Astrocyte (in vitro differentiated cells and primary cell): ENCODE results near the gene C11orf91. TPM values are rescaled to one million over a fixed set of nuclear protein-coding genes. Genes with fewer than 3 reads are reported as not detected.
A peak's percentile ranks its signal among the peaks of the same experiment; 100 is the strongest.

Source experiments
- DNase-seq: peaks from one replicate; pipeline ENCODE4 v3.0.0-alpha.2; 2010; ENCODE audit warnings: low read depth
- FAIRE-seq: peaks from 2 replicates; lab custom pipeline; 2011; peaks lifted over from hg19 to GRCh38; lab: Jason Lieb, UNC
- H2AFZ ChIP-seq: 2 replicates; pipeline ENCODE4 v1.6.0; 2012; ENCODE audit warnings: low read depth, low read length, inconsistent platforms
- H3K27ac ChIP-seq: 2 replicates; pipeline ENCODE4 v1.5.1; 2011; ENCODE audit warnings: low read depth, low read length, inconsistent platforms
- H3K27me3 ChIP-seq: 2 replicates; pipeline ENCODE4 v1.6.0; 2011; ENCODE audit warnings: low read length, inconsistent platforms; ENCODE audit not compliant: insufficient read depth
- H3K36me3 ChIP-seq: 2 replicates; pipeline ENCODE4 v1.5.1; 2011; ENCODE audit warnings: low read length, inconsistent platforms; ENCODE audit not compliant: insufficient read depth
- H3K4me1 ChIP-seq: 2 replicates; pipeline ENCODE4 v1.5.1; 2011; ENCODE audit warnings: low read length, inconsistent platforms; ENCODE audit not compliant: insufficient read depth
- H3K4me2 ChIP-seq: 2 replicates; pipeline ENCODE4 v1.6.0; 2012; ENCODE audit warnings: low read length, inconsistent platforms
- H3K4me3 ChIP-seq: 2 replicates; pipeline ENCODE4 v1.5.1; 2011; ENCODE audit warnings: low read depth, mild to moderate bottlenecking, low read length, inconsistent platforms; ENCODE audit not compliant: insufficient read depth
- H3K79me2 ChIP-seq: 2 replicates; pipeline ENCODE4 v1.6.0; 2012; ENCODE audit warnings: mild to moderate bottlenecking, low read length, inconsistent platforms; ENCODE audit not compliant: insufficient read depth
- H3K9ac ChIP-seq: 2 replicates; pipeline ENCODE4 v1.6.0; 2012; ENCODE audit warnings: mild to moderate bottlenecking, low read length, inconsistent platforms
- H3K9me3 ChIP-seq: 2 replicates; pipeline ENCODE4 v1.5.1; 2012; ENCODE audit warnings: low read depth, mild to moderate bottlenecking, low read length, inconsistent platforms; ENCODE audit not compliant: insufficient read depth
- H4K20me1 ChIP-seq: 2 replicates; pipeline ENCODE4 v1.6.0; 2012; ENCODE audit warnings: low read length, inconsistent platforms; ENCODE audit not compliant: insufficient read depth
- H3K27ac Mint-ChIP-seq: one replicate; pipeline ENCODE4 v1.8.0; 2021; ENCODE audit warnings: mild to moderate bottlenecking, mixed read lengths; ENCODE audit not compliant: unreplicated experiment
- H3K27me3 Mint-ChIP-seq: one replicate; pipeline ENCODE4 v1.8.0; 2021; ENCODE audit warnings: low read depth, mixed read lengths; ENCODE audit not compliant: unreplicated experiment
- H3K36me3 Mint-ChIP-seq: one replicate; pipeline ENCODE4 v1.8.0; 2021; ENCODE audit warnings: low read depth, mixed read lengths; ENCODE audit not compliant: unreplicated experiment
- H3K4me1 Mint-ChIP-seq: one replicate; pipeline ENCODE4 v1.8.0; 2021; ENCODE audit warnings: low read depth, mixed read lengths; ENCODE audit not compliant: unreplicated experiment
- H3K4me3 Mint-ChIP-seq: one replicate; pipeline ENCODE4 v1.8.0; 2021; ENCODE audit warnings: mild to moderate bottlenecking, moderate library complexity, mixed read lengths; ENCODE audit not compliant: unreplicated experiment
- H3K9me3 Mint-ChIP-seq: one replicate; pipeline ENCODE4 v1.8.0; 2021; ENCODE audit warnings: mild to moderate bottlenecking, mixed read lengths; ENCODE audit not compliant: unreplicated experiment
- EZH2 ChIP-seq: IDR thresholded peaks from 2 replicates; pipeline ENCODE4 v1.6.1; 2012; ENCODE audit warnings: mild to moderate bottlenecking, low read length, inconsistent platforms; ENCODE audit not compliant: insufficient read depth
- total RNA-seq: library from RNA; stranded (reverse); gene quantifications from 2 replicates; pipeline ENCODE4 v1.2.1, GENCODE V29; 2021
- TF ChIP-seq, protein P1 (sequence below): IDR thresholded peaks from 2 replicates; pipeline ENCODE4 v1.5.1; 2011; ENCODE audit warnings: low read depth, mild to moderate bottlenecking, inconsistent platforms, low read length, moderate library complexity; ENCODE audit not compliant: insufficient read depth

Gene C11orf91
- total RNA-seq, 1 donor from 2014 or later = not detected

DNA sequence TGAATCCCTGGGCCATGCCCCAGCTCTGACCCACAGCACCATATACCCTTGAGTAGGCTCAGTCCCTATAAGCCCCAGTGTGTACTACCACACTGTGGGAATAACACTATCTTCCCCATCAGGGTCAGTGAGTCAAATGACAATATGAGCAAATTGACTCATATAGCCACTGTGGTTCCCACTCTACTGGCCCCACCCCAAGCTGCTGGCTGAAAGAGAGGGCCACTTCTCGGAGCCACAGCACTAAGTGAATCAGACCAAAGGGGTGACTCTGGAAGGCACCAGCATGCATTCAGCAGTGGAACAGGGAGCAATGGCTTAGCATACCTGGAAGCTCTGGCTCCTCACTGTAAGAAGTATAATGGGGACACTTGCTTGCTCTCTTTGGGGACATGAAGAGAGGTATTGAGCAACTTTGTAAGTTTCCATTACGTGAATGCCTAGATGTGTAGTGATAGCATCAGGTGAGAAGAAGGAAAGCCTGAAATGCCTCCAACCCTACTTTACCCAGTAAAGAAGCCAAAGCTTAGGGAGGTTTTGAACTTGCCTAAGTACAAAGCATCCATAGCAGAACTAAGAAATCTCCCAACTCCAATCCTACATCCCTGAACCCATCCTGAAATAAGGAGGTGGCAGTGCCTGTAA, 22.1 kb upstream of the C11orf91 start:
- Histone ChIP-seq H3K4me3 (no peak overlapping the region), H3K79me2 (peaks cover 95% of the 10 kb centered on the region), H3K27ac (peak overlapping the region; percentile 98), H3K9me3 (no peaks in the 10 kb centered on the region), H4K20me1 (peaks cover 53% of the 10 kb centered on the region), H3K27me3 (no peaks in the 10 kb centered on the region), H3K9ac (peak overlapping the region; percentile 78), H3K36me3 (peaks cover 26% of the 10 kb centered on the region), H3K4me1 (peaks cover 57% of the 10 kb centered on the region), H2AFZ (no peak overlapping the region), H3K4me2 (peak overlapping the region; percentile 76)
- Mint-ChIP-seq H3K4me3 (peak overlapping the region; percentile 41), H3K9me3 (no peaks in the 10 kb centered on the region), H3K27me3 (no peaks in the 10 kb centered on the region), H3K36me3 (peaks cover 14% of the 10 kb centered on the region), H3K4me1 (peaks cover 63% of the 10 kb centered on the region), H3K27ac (peak overlapping the region; percentile 89)
- peak; percentile 77 for DNase-seq
- FAIRE-seq = no peak
- TF ChIP-seq EZH2 = no peak
- TF ChIP-seq, protein P1, sequence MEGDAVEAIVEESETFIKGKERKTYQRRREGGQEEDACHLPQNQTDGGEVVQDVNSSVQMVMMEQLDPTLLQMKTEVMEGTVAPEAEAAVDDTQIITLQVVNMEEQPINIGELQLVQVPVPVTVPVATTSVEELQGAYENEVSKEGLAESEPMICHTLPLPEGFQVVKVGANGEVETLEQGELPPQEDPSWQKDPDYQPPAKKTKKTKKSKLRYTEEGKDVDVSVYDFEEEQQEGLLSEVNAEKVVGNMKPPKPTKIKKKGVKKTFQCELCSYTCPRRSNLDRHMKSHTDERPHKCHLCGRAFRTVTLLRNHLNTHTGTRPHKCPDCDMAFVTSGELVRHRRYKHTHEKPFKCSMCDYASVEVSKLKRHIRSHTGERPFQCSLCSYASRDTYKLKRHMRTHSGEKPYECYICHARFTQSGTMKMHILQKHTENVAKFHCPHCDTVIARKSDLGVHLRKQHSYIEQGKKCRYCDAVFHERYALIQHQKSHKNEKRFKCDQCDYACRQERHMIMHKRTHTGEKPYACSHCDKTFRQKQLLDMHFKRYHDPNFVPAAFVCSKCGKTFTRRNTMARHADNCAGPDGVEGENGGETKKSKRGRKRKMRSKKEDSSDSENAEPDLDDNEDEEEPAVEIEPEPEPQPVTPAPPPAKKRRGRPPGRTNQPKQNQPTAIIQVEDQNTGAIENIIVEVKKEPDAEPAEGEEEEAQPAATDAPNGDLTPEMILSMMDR = no peak

DNA sequence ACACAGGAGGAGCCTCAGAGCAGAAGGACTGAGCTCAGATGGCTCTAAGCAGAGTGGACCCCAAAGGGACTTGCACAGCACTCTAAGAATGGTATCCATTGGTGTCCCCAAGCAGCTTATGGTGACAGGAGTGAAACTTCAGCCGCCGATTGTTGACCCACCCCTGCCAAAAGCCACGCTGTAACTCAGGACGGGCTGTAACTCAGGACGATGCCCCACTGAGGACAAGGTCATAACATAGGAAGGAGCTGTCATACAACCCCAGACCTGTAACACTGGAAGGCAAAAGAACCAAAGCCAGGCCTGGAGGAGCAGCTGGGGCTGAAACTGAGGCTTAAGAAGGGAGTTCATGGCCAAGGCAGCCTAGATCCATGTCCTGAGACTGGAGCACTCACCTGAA, 21.4 kb upstream of the C11orf91 start:
- FAIRE-seq (no peak), DNase-seq (no peak)
- TF ChIP-seq EZH2 = no peak
- TF ChIP-seq, protein P1 = no peak
- Histone ChIP-seq H3K4me2 (peak overlapping the region; percentile 76), H3K4me3 (peak overlapping the region; percentile 12), H3K4me1 (peaks cover 57% of the 10 kb centered on the region), H3K9me3 (no peaks in the 10 kb centered on the region), H3K27ac (peak overlapping the region; percentile 98), H2AFZ (no peak overlapping the region), H3K27me3 (no peaks in the 10 kb centered on the region), H3K36me3 (peaks cover 33% of the 10 kb centered on the region), H3K79me2 (peaks cover 96% of the 10 kb centered on the region), H3K9ac (peak overlapping the region; percentile 78), H4K20me1 (peaks cover 56% of the 10 kb centered on the region)
- Mint-ChIP-seq H3K36me3 (peaks cover 17% of the 10 kb centered on the region), H3K27ac (peak overlapping the region; percentile 89), H3K9me3 (no peaks in the 10 kb centered on the region), H3K4me3 (no peak overlapping the region), H3K4me1 (peaks cover 61% of the 10 kb centered on the region), H3K27me3 (no peaks in the 10 kb centered on the region)

DNA sequence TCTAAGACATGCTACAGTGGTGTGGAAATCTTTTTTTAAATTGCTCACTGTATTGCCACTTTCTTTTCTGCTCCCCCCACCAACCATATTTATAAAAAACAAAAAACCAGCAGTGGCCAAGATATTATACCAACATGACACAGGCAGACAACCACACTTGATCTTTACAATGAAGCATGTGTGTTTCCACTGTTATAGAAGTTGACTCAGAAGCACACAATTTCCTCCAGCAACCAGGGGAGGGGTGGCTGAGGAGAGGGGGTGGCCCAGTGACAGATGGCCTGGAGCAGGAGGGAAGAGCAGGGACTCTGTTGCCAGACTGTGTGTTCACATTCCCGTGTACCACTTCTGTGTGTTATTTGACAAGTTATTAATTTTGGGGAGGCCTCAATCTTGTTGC, 20.8 kb upstream of the C11orf91 start:
- Histone ChIP-seq H3K79me2 (peaks cover 97% of the 10 kb centered on the region), H3K9ac (peak overlapping the region; percentile 78), H3K4me3 (no peak overlapping the region), H3K4me1 (peaks cover 61% of the 10 kb centered on the region), H3K27ac (peak overlapping the region; percentile 98), H2AFZ (no peak overlapping the region), H3K36me3 (peaks cover 38% of the 10 kb centered on the region), H3K4me2 (peak overlapping the region; percentile 76), H3K9me3 (no peaks in the 10 kb centered on the region), H4K20me1 (peaks cover 62% of the 10 kb centered on the region), H3K27me3 (no peaks in the 10 kb centered on the region)
- TF ChIP-seq, protein P1 = no peak
- TF ChIP-seq EZH2 = no peak
- peak overlapping the region; percentile 7 for H3K4me3 Mint-ChIP-seq
- H3K9me3 Mint-ChIP-seq = no peaks in the 10 kb centered on the region
- H3K27ac Mint-ChIP-seq = peak overlapping the region; percentile 89
- peaks cover 58% of the 10 kb centered on the region for H3K4me1 Mint-ChIP-seq
- H3K27me3 Mint-ChIP-seq = no peaks in the 10 kb centered on the region
- FAIRE-seq = no peak
- DNase-seq = peak; percentile 73
- peaks cover 20% of the 10 kb centered on the region for H3K36me3 Mint-ChIP-seq
